HG03066 (cell line): ENCODE results near the gene ICE1.

Source experiments
- ATAC-seq: cut with Tn5 transposase; IDR thresholded peaks from one replicate; pipeline ENCODE4 v1.9.1; 2021; ENCODE audit warnings: low read depth; ENCODE audit not compliant: unreplicated experiment

Gene ICE1

DNA sequence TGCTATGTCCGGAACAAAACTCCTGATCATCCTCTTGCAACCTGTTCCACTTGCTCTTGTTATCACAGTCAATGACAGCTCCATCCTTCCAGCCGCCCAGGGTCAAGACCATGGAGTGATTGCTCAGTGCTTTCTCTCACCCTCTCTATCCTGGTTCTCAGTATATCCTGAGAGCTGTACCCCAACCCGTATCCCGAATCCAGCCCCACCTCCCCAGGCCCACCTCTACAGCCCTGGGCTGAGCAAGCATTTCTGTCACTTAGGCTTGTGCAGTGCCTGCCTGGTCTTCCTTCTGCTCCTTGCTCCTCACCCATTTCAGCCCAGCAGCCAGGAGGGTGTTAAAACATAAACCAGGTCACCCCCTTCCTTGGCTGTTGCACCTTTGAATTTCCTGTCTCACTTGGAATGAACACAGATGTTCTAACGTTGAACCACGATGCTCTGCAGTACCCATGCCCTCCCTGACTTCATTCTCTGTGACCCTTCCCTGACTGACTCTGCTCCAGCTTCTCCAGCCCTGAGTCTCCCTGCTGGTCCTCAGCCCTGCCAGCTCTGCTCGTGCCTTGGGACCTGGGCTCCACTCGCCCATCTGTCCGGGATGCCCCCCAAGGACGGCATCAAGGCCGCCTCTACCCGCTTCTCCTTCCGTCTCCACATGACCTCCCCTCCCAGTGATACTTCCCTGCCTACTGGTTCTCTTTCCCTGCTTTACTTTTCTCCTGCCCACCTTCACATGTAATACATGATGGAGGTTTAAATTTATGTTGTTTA lies 110.0 kb downstream of the ICE1 start:
- no peak for ATAC-seq

- no peak for ATAC-seq
Observed at GRCh38 chr5:5533927-5534326, 111.5 kb downstream of the ICE1 start.

- no peak for ATAC-seq
Observed at GRCh38 chr5:5534333-5534732, 111.9 kb downstream of the ICE1 start.

- ATAC-seq, result no peak
Observed at GRCh38 chr5:5536871-5537270, 114.4 kb downstream of the ICE1 start.

DNA sequence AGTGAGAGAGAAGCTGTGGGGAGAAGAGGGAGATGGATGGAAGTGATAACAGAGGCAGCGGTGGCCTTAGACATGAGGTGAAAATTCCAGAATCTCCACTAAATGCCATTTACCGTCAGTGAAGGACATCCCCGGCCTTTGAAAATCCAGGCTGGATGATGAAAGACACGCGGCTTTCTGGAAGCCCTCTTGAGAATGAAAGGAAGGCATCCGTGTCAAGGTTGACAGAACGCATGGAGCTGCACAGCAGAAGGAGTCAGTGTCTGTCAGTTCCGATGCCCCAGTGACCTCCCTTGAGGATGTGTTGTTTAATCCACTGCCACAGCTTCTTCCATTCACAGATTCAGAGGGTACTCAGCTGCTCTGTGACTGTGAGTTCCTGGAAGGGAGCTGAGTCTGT lies 114.9 kb downstream of the ICE1 start:
- ATAC-seq, result no peak

- no peak for ATAC-seq
Observed at GRCh38 chr5:5539590-5539989, 117.1 kb downstream of the ICE1 start.
